SK-N-MC (cell line): Measurements from ENCODE around the gene EIF4B.

ENCODE experiments used
- DNase-seq: peaks from one replicate; pipeline ENCODE4 v3.0.0-alpha.2; 2011; ENCODE audit warnings: low read depth, low spot score
- H3K27ac ChIP-seq: fragments of 200-600 bp; sonication (generic); 2 replicates; pipeline ENCODE4 v1.5.1; 2016; ENCODE audit warnings: mixed run types
- H3K36me3 ChIP-seq: fragments of 200-600 bp; sonication (generic); 2 replicates; pipeline ENCODE4 v1.6.1; 2017; ENCODE audit warnings: antibody characterized with exemption, low read length, mixed read lengths; ENCODE audit not compliant: insufficient read depth
- H3K4me3 ChIP-seq: fragments of 200-600 bp; sonication (generic); 2 replicates; pipeline ENCODE4 v1.5.1; 2016
- H3K9ac ChIP-seq: fragments of 200-600 bp; sonication (generic); 2 replicates; pipeline ENCODE4 v1.8.0; 2017; ENCODE audit warnings: mixed run types, mixed read lengths; ENCODE audit not compliant: insufficient read length
- H3K9me3 ChIP-seq: fragments of 200-600 bp; sonication (generic); 2 replicates; pipeline ENCODE4 v1.6.1; 2017; ENCODE audit warnings: low read depth, mild to moderate bottlenecking, antibody characterized with exemption, low read length, moderate library complexity, mixed read lengths
- EZH2 ChIP-seq: fragments of 200-600 bp; sonication (generic); IDR thresholded peaks from one replicate; pipeline ENCODE4 v1.6.1; 2017; ENCODE audit warnings: antibody characterized with exemption
- FOXP2 ChIP-seq: optimal IDR thresholded peaks from 2 replicates; pipeline ENCODE3; 2011; ENCODE audit warnings: mild to moderate bottlenecking, moderate library complexity; ENCODE audit not compliant: insufficient read depth; ENCODE audit errors: extremely low read length, control extremely low read depth
- POLR2AphosphoS5 ChIP-seq: IDR thresholded peaks from 2 replicates; pipeline ENCODE4 v1.6.1; 2012; ENCODE audit warnings: mild to moderate bottlenecking, low read depth, low read length, borderline replicate concordance

The EIF4B gene

GRCh38 chr12:53076461-53076860 lies 70.2 kb downstream of the EIF4B start:
- no peak for TF ChIP-seq FOXP2
- no peak for TF ChIP-seq POLR2AphosphoS5
- no peak for TF ChIP-seq EZH2
- Histone ChIP-seq H3K9ac (no peak overlapping the region), H3K9me3 (no peaks in the 10 kb centered on the region), H3K27ac (no peak overlapping the region), H3K36me3 (peaks cover 11% of the 10 kb centered on the region; the same call in 1 of the 2 replicates), H3K4me3 (no peak overlapping the region)
- DNase-seq: no peak

- Histone ChIP-seq H3K27ac (no peak overlapping the region), H3K9ac (no peak overlapping the region), H3K9me3 (no peaks in the 10 kb centered on the region), H3K4me3 (no peak overlapping the region), H3K36me3 (peaks cover 11% of the 10 kb centered on the region; the same call in 1 of the 2 replicates)
- TF ChIP-seq EZH2 (no peak), FOXP2 (no peak), POLR2AphosphoS5 (no peak)
- no peak for DNase-seq
Observed at GRCh38 chr12:53077030-53077429, 70.8 kb downstream of the EIF4B start.

- H3K9me3 ChIP-seq: no peaks in the 10 kb centered on the region
- DNase-seq: no peak
- peak overlapping the region; percentile 88 for H3K9ac ChIP-seq
Observed at GRCh38 chr12:53078425-53079225, 72.4 kb downstream of the EIF4B start.

DNA sequence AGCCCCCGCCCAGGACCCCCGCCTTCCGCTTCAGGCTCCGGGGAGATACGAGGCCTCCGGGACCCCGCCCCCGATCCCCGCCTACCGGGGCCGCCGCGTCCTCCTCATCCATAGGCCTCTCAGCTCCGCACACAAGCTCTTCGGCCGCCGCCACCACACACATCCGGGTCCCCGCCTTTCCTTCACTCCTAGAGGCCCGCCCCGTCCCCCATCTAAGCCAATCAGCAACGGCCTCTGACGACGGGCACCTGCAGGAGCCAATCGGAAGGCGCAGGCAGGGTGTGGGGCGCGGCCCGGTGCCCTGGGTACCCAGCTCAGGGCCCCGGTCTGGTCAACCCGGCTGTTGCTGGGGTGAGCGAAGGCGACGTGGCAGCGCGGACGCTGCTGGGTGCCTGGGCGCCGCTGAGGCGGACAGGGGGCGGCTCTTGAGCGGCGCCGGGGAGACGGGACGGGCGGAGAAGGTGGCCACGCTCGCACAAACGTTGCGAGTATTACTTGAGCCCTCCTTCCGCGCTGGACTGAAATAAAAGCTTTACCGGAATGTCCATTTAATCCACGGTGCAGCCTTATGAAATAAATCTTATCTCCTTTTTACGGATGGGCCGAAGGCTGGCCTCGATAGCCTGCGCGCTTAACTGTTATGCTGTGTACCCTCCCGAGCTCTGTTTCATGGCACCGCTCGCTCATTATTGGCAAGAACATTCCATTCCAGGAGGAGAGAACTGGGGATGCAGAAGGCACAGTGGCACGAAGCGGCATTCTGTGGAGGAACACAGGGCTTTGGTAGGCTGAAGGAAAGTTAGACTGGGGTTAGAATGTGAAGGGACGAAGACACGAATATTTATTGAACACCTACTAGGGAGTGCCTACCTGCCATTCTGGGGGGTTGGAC lies 73.2 kb downstream of the EIF4B start, which contains the start of gene SPRYD3:
Gene SPRYD3 (minus strand): TSS at position 165 of the 892 bp plus-strand sequence. CDS start 57 bp downstream, at position 108.
- peak within 1 kb of the TSS; percentile 60; the same call in 1 of the 2 replicates for H3K27ac ChIP-seq
- TF ChIP-seq EZH2 (no peak), POLR2AphosphoS5 (peak; percentile 83), FOXP2 (no peak)
- DNase-seq: peak; percentile 47
- no peaks in the 10 kb centered on the region for H3K9me3 ChIP-seq
- H3K36me3 ChIP-seq: peaks cover 6% of the 10 kb centered on the region; the same call in 1 of the 2 replicates
- peak within 1 kb of the TSS; percentile 96 for H3K4me3 ChIP-seq
- peak within 1 kb of the TSS; percentile 88 for H3K9ac ChIP-seq

More at GRCh38 chr12:53078425-53079225, 72.4 kb downstream of the EIF4B start:
- Histone ChIP-seq H3K36me3 (peaks cover 11% of the 10 kb centered on the region; the same call in 1 of the 2 replicates), H3K27ac (no peak overlapping the region; the same call in 1 of the 2 replicates), H3K4me3 (peak overlapping the region; percentile 96)
- no peak for TF ChIP-seq POLR2AphosphoS5
- TF ChIP-seq FOXP2: no peak
- TF ChIP-seq EZH2: no peak

DNA sequence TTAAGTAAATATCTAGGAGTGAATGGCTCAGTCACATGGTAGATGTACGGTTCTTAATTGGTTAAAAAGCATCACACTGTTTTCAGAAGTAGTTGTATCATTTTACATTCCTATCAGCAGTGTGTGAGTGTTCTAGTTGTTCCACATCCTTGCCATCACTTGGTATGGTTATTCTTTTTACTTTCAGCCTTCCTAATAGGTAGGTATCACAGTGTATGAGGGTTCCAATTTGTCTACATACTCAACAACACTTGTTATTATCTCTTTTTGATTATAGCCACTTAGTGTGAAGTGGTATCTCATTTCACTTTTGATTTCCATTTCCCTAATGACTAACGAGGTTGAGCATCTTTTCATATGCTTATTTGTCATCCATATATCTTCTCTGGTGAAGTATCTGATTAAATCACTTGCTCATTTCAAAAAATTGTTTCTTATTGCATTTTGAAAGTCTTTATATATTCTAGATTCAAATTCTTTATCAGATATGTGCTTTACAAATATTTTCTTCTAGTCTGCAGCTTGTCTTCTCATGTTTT lies 76.5 kb downstream of the EIF4B start:
- Histone ChIP-seq H3K9ac (no peak overlapping the region), H3K9me3 (no peaks in the 10 kb centered on the region), H3K27ac (no peak overlapping the region), H3K4me3 (no peak overlapping the region), H3K36me3 (no peaks in the 10 kb centered on the region)
- no peak for TF ChIP-seq EZH2
- TF ChIP-seq FOXP2: no peak
- TF ChIP-seq POLR2AphosphoS5: no peak
- DNase-seq: no peak

DNA sequence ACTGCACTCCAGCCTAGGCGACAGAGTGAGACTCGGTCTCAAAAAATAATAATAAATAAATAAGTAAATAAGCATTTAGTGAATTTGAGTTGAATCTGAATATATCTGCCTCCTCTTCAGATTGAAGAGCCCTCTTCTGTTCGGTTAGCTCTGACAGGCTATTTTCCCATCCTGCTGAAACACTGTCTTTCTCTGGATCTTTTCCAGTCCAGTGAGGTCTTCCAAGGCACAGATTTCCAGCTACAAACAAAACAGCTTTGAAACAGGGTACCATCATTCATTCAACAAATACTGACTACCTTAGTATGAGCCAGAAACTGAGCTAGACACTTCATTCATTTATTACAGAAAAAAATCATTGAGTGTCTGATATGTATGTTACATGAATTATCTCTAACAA lies 80.1 kb downstream of the EIF4B start:
- TF ChIP-seq POLR2AphosphoS5 (no peak), EZH2 (no peak), FOXP2 (no peak)
- no peak overlapping the region for H3K4me3 ChIP-seq
- no peak overlapping the region for H3K9ac ChIP-seq
- no peaks in the 10 kb centered on the region for H3K9me3 ChIP-seq
- no peak for DNase-seq
- H3K36me3 ChIP-seq: no peaks in the 10 kb centered on the region
- H3K27ac ChIP-seq: no peak overlapping the region

DNA sequence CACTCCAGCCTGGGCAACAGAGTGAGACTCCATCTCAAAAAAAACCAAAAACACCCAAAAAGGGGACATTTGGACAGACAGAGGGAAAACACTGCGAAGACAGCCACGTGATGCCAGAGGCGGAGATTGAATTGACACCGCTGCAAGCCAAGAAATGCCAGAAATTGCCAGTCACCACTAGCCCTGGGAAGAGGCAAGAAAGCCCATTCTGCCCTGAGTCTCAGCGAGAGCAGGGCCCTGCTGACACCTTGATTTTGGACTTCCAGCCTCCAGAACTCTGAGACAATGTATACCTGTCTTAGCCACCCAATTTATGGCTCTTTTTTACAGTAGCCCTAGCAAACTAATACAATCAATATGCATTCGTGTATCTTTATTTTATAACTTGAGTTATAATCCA lies 83.8 kb downstream of the EIF4B start:
- no peaks in the 10 kb centered on the region for H3K36me3 ChIP-seq
- no peaks in the 10 kb centered on the region for H3K9me3 ChIP-seq
- H3K4me3 ChIP-seq: no peak overlapping the region
- DNase-seq: no peak
- no peak overlapping the region for H3K9ac ChIP-seq
- peak overlapping the region; percentile 93; the same call in 1 of the 2 replicates for H3K27ac ChIP-seq
- no peak for TF ChIP-seq POLR2AphosphoS5
- no peak for TF ChIP-seq FOXP2
- TF ChIP-seq EZH2: no peak

GRCh38 chr12:53090554-53090953 lies 84.3 kb downstream of the EIF4B start:
- H3K9ac ChIP-seq: peak overlapping the region; percentile 64
- no peak for DNase-seq
- H3K9me3 ChIP-seq: no peaks in the 10 kb centered on the region
- no peak for TF ChIP-seq EZH2
- TF ChIP-seq FOXP2: no peak
- TF ChIP-seq POLR2AphosphoS5: no peak
- H3K27ac ChIP-seq: peak overlapping the region; percentile 93
- H3K36me3 ChIP-seq: no peaks in the 10 kb centered on the region
- H3K4me3 ChIP-seq: peak overlapping the region; percentile 62
